SK-N-SH (cell line): ENCODE data around the gene CDR2. TPM values are rescaled to one million over a fixed set of nuclear protein-coding genes. Genes with fewer than 3 reads are reported as not detected.

Experiments
- CTCF ChIA-PET: fragments of 300-600, 350-600 bp; formaldehyde crosslinking; extraction: SDS; loops from one replicate; lab custom pipeline; 2021; lab: Yijun Ruan, JAX
- POLR2A ChIA-PET: fragments of 350-600 bp; sonication (Branson Sonifier 250); formaldehyde crosslinking; extraction: SDS; loops from one replicate; lab custom pipeline; 2020; ENCODE audit warnings: antibody characterized with exemption, inconsistent platforms; lab: Yijun Ruan, JAX
- DNase-seq: peaks from one replicate; pipeline ENCODE4 v3.0.0; 2012
- H2AFZ ChIP-seq: fragments of 200-600 bp; sonication (generic); 2 replicates; pipeline ENCODE4 v1.8.1; 2016; ENCODE audit warnings: antibody characterized with exemption, mild to moderate bottlenecking, low read depth
- H3F3A ChIP-seq: fragments of 200-600 bp; sonication (generic); replicated peaks from 2 replicates; pipeline ENCODE3; 2016; ENCODE audit warnings: antibody characterized with exemption, mild to moderate bottlenecking; ENCODE audit not compliant: insufficient read depth
- H3K27ac ChIP-seq, 2 experiments: fragments of 200-500 bp in 1 of 2; fragments of 200-600 bp in 1 of 2; sonication (Bioruptor generic) in 1 of 2; sonication (generic), shearing (Covaris generic) in 1 of 2; 2 replicates each; pipeline versions ENCODE4 v1.5.1 to v1.6.1; 2014 to 2016; ENCODE audit warnings: low read depth in 2 of 2, inconsistent platforms in 1 of 2, low read length in 1 of 2, mild to moderate bottlenecking in 1 of 2, mixed read lengths in 1 of 2
- H3K27me3 ChIP-seq: fragments of 200-600 bp; sonication (generic), shearing (Covaris generic); 2 replicates; pipeline ENCODE4 v1.6.1; 2016; ENCODE audit warnings: mixed run types; ENCODE audit not compliant: insufficient read depth
- H3K36me3 ChIP-seq, 2 experiments: fragments of 200-500 bp in 1 of 2; fragments of 200-600 bp in 1 of 2; sonication (Bioruptor generic) in 1 of 2; sonication (generic) in 1 of 2; replicated peaks in 1 of 2; 2 replicates each; pipeline versions ENCODE3 to v1.5.1; 2014 to 2016; ENCODE audit warnings: low read length in 1 of 2, mild to moderate bottlenecking in 1 of 2; ENCODE audit not compliant: insufficient read depth in 2 of 2, control insufficient read depth in 1 of 2
- H3K4me1 ChIP-seq, 2 experiments: fragments of 200-500 bp in 1 of 2; fragments of 200-600 bp in 1 of 2; sonication (Bioruptor generic) in 1 of 2; sonication (generic), shearing (Covaris generic) in 1 of 2; 2 replicates each; pipeline versions ENCODE4 v1.5.1 to v1.6.1; 2014 to 2016; ENCODE audit warnings: low read depth in 1 of 2, low read length in 1 of 2, mixed run types in 1 of 2; ENCODE audit not compliant: insufficient read depth in 2 of 2, control insufficient read depth in 1 of 2
- H3K4me2 ChIP-seq: fragments of 200-600 bp; sonication (generic), shearing (Covaris generic); 2 replicates; pipeline ENCODE4 v1.6.1; 2017; ENCODE audit warnings: mixed run types
- H3K4me3 ChIP-seq, 2 experiments: fragments of 200-500 bp in 1 of 2; fragments of 200-600 bp in 1 of 2; sonication (Bioruptor generic) in 1 of 2; sonication (generic), shearing (Covaris generic) in 1 of 2; 2 replicates each; pipeline versions ENCODE4 v1.5.1 to v1.8.1; 2014 to 2016; ENCODE audit warnings: low read depth in 2 of 2, inconsistent platforms in 1 of 2, low read length in 1 of 2, mild to moderate bottlenecking in 1 of 2, mixed read lengths in 1 of 2, moderate library complexity in 1 of 2
- H3K79me2 ChIP-seq: fragments of 200-600 bp; sonication (generic); 2 replicates; pipeline ENCODE4 v1.8.1; 2017; ENCODE audit warnings: mild to moderate bottlenecking; ENCODE audit not compliant: insufficient read depth
- H3K9ac ChIP-seq: fragments of 200-600 bp; sonication (generic); 2 replicates; pipeline ENCODE4 v1.6.1; 2017; ENCODE audit warnings: mixed run types
- H3K9me2 ChIP-seq: fragments of 200-600 bp; sonication (generic); 2 replicates; pipeline ENCODE4 v1.6.1; 2017; ENCODE audit warnings: mixed run types
- H3K9me3 ChIP-seq: fragments of 200-600 bp; sonication (generic); 2 replicates; pipeline ENCODE4 v1.6.1; 2017; ENCODE audit warnings: mixed run types, mild to moderate bottlenecking, moderate library complexity
- H4K20me1 ChIP-seq: fragments of 200-600 bp; sonication (generic); 2 replicates; pipeline ENCODE4 v1.6.1; 2017; ENCODE audit warnings: mild to moderate bottlenecking, mixed run types; ENCODE audit not compliant: insufficient read depth
- CHD2 ChIP-seq: fragments of 150-350 bp; IDR thresholded peaks from 2 replicates; pipeline ENCODE4 v1.6.1; 2018; ENCODE audit warnings: low read length; ENCODE audit not compliant: partially characterized antibody
- EZH2phosphoT487 ChIP-seq: fragments of 200-600 bp; sonication (generic); IDR thresholded peaks from 2 replicates; pipeline ENCODE4 v1.6.1; 2017; ENCODE audit warnings: low read depth, mixed run types, mild to moderate bottlenecking, antibody characterized with exemption, moderate library complexity, borderline replicate concordance
- FOXJ3 ChIP-seq: sonication (generic); formaldehyde crosslinking; IDR thresholded peaks from 2 replicates; pipeline ENCODE4 v1.5.1; 2020; ENCODE audit warnings: mild to moderate bottlenecking, missing genetic modification reagents
- FOXM1 ChIP-seq: IDR thresholded peaks from 2 replicates; pipeline ENCODE4 v1.4.0; 2012; ENCODE audit warnings: low read depth, mild to moderate bottlenecking
- JUND ChIP-seq: IDR thresholded peaks from 2 replicates; pipeline ENCODE4 v1.4.0; 2012
- PBX3 ChIP-seq: IDR thresholded peaks from 2 replicates; pipeline ENCODE4; 2012
- RAD21 ChIP-seq: IDR thresholded peaks from 2 replicates; pipeline ENCODE4 v1.6.1; 2012; ENCODE audit warnings: mild to moderate bottlenecking, low read length
- REST ChIP-seq: IDR thresholded peaks from 2 replicates; pipeline ENCODE4 v1.6.1; 2012; ENCODE audit warnings: mild to moderate bottlenecking, low read depth, low read length, moderate library complexity
- RXRA ChIP-seq: IDR thresholded peaks from 2 replicates; pipeline ENCODE4 v1.4.0; 2012; ENCODE audit warnings: low read depth, mild to moderate bottlenecking, borderline replicate concordance
- TAF1 ChIP-seq: IDR thresholded peaks from 2 replicates; pipeline ENCODE4 v1.6.1; 2012; ENCODE audit warnings: low read depth, mild to moderate bottlenecking, low read length, moderate library complexity, borderline replicate concordance
- TEAD4 ChIP-seq: IDR thresholded peaks from 2 replicates; pipeline ENCODE4 v1.4.0; 2012; ENCODE audit warnings: mild to moderate bottlenecking, borderline replicate concordance; ENCODE audit not compliant: insufficient read depth
- USF1 ChIP-seq: IDR thresholded peaks from 2 replicates; pipeline ENCODE4 v1.4.0; 2012; ENCODE audit warnings: low read depth, borderline replicate concordance
- USF2 ChIP-seq: fragments of 150-350 bp; IDR thresholded peaks from 2 replicates; pipeline ENCODE4 v1.6.1; 2017; ENCODE audit warnings: antibody characterized with exemption, low read length, low read depth, borderline replicate concordance
- WGBS: methylation state at CpG from one replicate; pipeline ENCODE4 v1.1.6; 2017; ENCODE audit warnings: low lambda C conversion rate; 5-methylcytosine and 5-hydroxymethylcytosine counted together
- polyA plus RNA-seq, 3 experiments: library from polyadenylated mRNA; depleted of rRNA; stranded (reverse); fragments of >200 nt; gene quantifications; 2 replicates each; pipeline ENCODE4 v1.2.3, GENCODE V29; 2012

The CDR2 gene
- polyA plus RNA-seq, 1 of the 3 experiments (the other 2 are of a cell fraction): 30.3 TPM

- Histone ChIP-seq H3K36me3 (peaks cover 37 to 89% of the 10 kb centered on the region in 2 experiments), H2AFZ (no peak overlapping the region), H3K9me3 (no peaks in the 10 kb centered on the region), H3K9me2 (no peaks in the 10 kb centered on the region), H3K27ac (no peak overlapping the region), H3F3A (peaks cover 25% of the 10 kb centered on the region), H4K20me1 (no peaks in the 10 kb centered on the region), H3K4me2 (no peak overlapping the region), H3K4me3 (no peak overlapping the region), H3K4me1 (no peaks in the 10 kb centered on the region), H3K79me2 (peaks cover 58% of the 10 kb centered on the region), H3K27me3 (no peaks in the 10 kb centered on the region), H3K9ac (no peak overlapping the region)
- WGBS: 78% methylated on average over 9 of the region's 9 CpGs
- ChIA-PET POLR2A (no interaction called here), CTCF (interaction anchor here (0.8 to 3.1 kb wide), 2 partner anchors 10 to 25 kb away, joined by 3 to 9 read pairs; no protein-coding TSS in a partner anchor)
- DNase-seq: no peak
- TF ChIP-seq FOXJ3 (no peak), RAD21 (no peak), USF2 (no peak), TAF1 (no peak), USF1 (no peak), TEAD4 (no peak), PBX3 (no peak), EZH2phosphoT487 (no peak), JUND (no peak), CHD2 (no peak)
Measured at GRCh38 chr16:22346483-22346882, 27.9 kb downstream of the CDR2 start.

GRCh38 chr16:22342082-22342481 lies 32.3 kb downstream of the CDR2 start:
- H3K9ac ChIP-seq: no peak overlapping the region
- H3K79me2 ChIP-seq: peaks cover 25% of the 10 kb centered on the region; the same call in 1 of the 2 replicates
- H3K4me1 ChIP-seq: no peaks in the 10 kb centered on the region
- H3K9me2 ChIP-seq: no peaks in the 10 kb centered on the region
- TF ChIP-seq REST (no peak), CHD2 (no peak), RXRA (no peak), FOXM1 (no peak)
- TF ChIP-seq, all 33 proteins: peak for 0
- H3F3A ChIP-seq: peaks cover 36% of the 10 kb centered on the region
- ChIA-PET CTCF (no interaction called here), POLR2A (no interaction called here)
- H2AFZ ChIP-seq: no peak overlapping the region
- H3K4me2 ChIP-seq: no peak overlapping the region
- 95% methylated on average over 2 of the region's 2 CpGs for WGBS
- peaks cover 5% of the 10 kb centered on the region; the same call in 1 of the 2 replicates for H3K9me3 ChIP-seq
- H4K20me1 ChIP-seq: no peaks in the 10 kb centered on the region
- H3K27ac ChIP-seq: no peak overlapping the region
- H3K27me3 ChIP-seq: no peaks in the 10 kb centered on the region
- DNase-seq: no peak
- H3K4me3 ChIP-seq: no peak overlapping the region
- peaks cover 17 to 87% of the 10 kb centered on the region in 2 experiments for H3K36me3 ChIP-seq
